Keratinocyte (primary cell): ENCODE results near the gene RASL10A. TPM values are rescaled to one million over a fixed set of nuclear protein-coding genes. Genes with fewer than 3 reads are reported as not detected.

Experiments
- DNase-seq: peaks from one replicate; pipeline ENCODE4 v3.0.0-alpha.2; 2011; ENCODE audit warnings: low read depth, missing footprints, low spot score
- FAIRE-seq: peaks from 2 replicates; lab custom pipeline; 2011; peaks lifted over from hg19 to GRCh38; lab: Jason Lieb, UNC
- H2AFZ ChIP-seq: 2 replicates; pipeline ENCODE4 v1.6.0; 2012; ENCODE audit warnings: low read length, control low read depth, inconsistent platforms; ENCODE audit not compliant: control insufficient read depth
- H3K27ac ChIP-seq: 2 replicates; pipeline ENCODE4 v1.5.1; 2011; ENCODE audit warnings: low read length; ENCODE audit not compliant: control insufficient read depth, insufficient read depth
- H3K27me3 ChIP-seq: 3 replicates; pipeline ENCODE4 v1.6.0; 2011; ENCODE audit warnings: low read length; ENCODE audit not compliant: control insufficient read depth, insufficient read depth; ENCODE audit errors: extremely low read depth
- H3K36me3 ChIP-seq, 2 experiments: 2 replicates in 1 of 2; 3 replicates in 1 of 2; pipeline ENCODE4 v1.5.1; 2011; ENCODE audit warnings: low read length in 2 of 2, mild to moderate bottlenecking in 1 of 2; ENCODE audit not compliant: control insufficient read depth in 2 of 2, insufficient read depth in 2 of 2; ENCODE audit errors: extremely low read depth in 1 of 2
- H3K4me1 ChIP-seq: 3 replicates; pipeline ENCODE4 v1.5.1; 2011; ENCODE audit warnings: low read length; ENCODE audit not compliant: control insufficient read depth, insufficient read depth; ENCODE audit errors: extremely low read depth
- H3K4me2 ChIP-seq: 3 replicates; pipeline ENCODE4 v1.6.0; 2011; ENCODE audit warnings: low read depth, low read length; ENCODE audit not compliant: control insufficient read depth, insufficient read depth; ENCODE audit errors: extremely low read depth
- H3K4me3 ChIP-seq, 3 experiments: fragments of 200-600 bp in 1 of 3; sonication (generic) in 1 of 3; 2 replicates in 2 of 3; 3 replicates in 1 of 3; pipeline ENCODE4 v1.5.1; 2011 to 2016; ENCODE audit warnings: low read length in 3 of 3, mild to moderate bottlenecking in 3 of 3, control low read depth in 2 of 3, inconsistent platforms in 1 of 3, low read depth in 1 of 3, mixed read lengths in 1 of 3, mixed run types in 1 of 3, moderate library complexity in 1 of 3; ENCODE audit not compliant: control insufficient read depth in 2 of 3, insufficient read depth in 2 of 3; ENCODE audit errors: extremely low read depth in 1 of 3
- H3K79me2 ChIP-seq: 2 replicates; pipeline ENCODE4 v1.6.0; 2012; ENCODE audit warnings: low read length; ENCODE audit not compliant: control insufficient read depth, insufficient read depth
- H3K9ac ChIP-seq: 3 replicates; pipeline ENCODE4 v1.6.0; 2011; ENCODE audit warnings: low read length; ENCODE audit not compliant: control insufficient read depth, insufficient read depth; ENCODE audit errors: extremely low read depth
- H3K9me1 ChIP-seq: 3 replicates; pipeline ENCODE4 v1.6.0; 2011; ENCODE audit warnings: low read length; ENCODE audit not compliant: control insufficient read depth, insufficient read depth; ENCODE audit errors: extremely low read depth
- H3K9me3 ChIP-seq: 2 replicates; pipeline ENCODE4 v1.5.1; 2012; ENCODE audit warnings: low read depth, low read length; ENCODE audit not compliant: control insufficient read depth
- H4K20me1 ChIP-seq: 3 replicates; pipeline ENCODE4 v1.6.0; 2011; ENCODE audit warnings: low read length; ENCODE audit not compliant: control insufficient read depth, insufficient read depth; ENCODE audit errors: extremely low read depth
- EZH2 ChIP-seq: IDR thresholded peaks from one replicate; pipeline ENCODE4 v1.6.1; 2012; ENCODE audit warnings: inconsistent platforms, mild to moderate bottlenecking, low read length, moderate library complexity
- dilution Hi-C: fragments of 300-500 bp; cut with MboI; formaldehyde crosslinking; loops from one replicate; pipeline ENCODE4 v1.7.0; 2020; ENCODE audit warnings: low sequenced_read_pairs; ENCODE audit not compliant: extremely low pct_ligation_motif_present
- polyA plus RNA-seq, 5 experiments: library from polyadenylated mRNA; depleted of rRNA in 3 of 5; stranded (reverse) in 3 of 5; stranded (forward) in 1 of 5; unstranded in 1 of 5; fragments of >200 nt; gene quantifications; 1 replicate in 1 of 5; 2 replicates in 3 of 5; 3 replicates in 1 of 5; pipeline versions ENCODE4 v1.2.1 to v1.2.3, GENCODE V29; 2011 to 2012; ENCODE audit warnings: missing spikeins in 2 of 5, low read depth in 1 of 5, low replicate concordance in 1 of 5
- TF ChIP-seq, protein P1 (sequence below), 3 experiments: IDR thresholded peaks in 1 of 3; conservative IDR thresholded peaks in 1 of 3; optimal IDR thresholded peaks in 1 of 3; 2 replicates in 2 of 3; 3 replicates in 1 of 3; pipeline versions ENCODE3 to v1.5.1; 2011; ENCODE audit warnings: low read length in 3 of 3, mild to moderate bottlenecking in 3 of 3, moderate library complexity in 2 of 3, control low read depth in 1 of 3, inconsistent platforms in 1 of 3; ENCODE audit not compliant: insufficient read depth in 2 of 3; ENCODE audit errors: extremely low read depth in 1 of 3

RASL10A gene
- polyA plus RNA-seq, 1 donor (not counting 4 experiments of a cell fraction or from before 2014, with no cell fraction given) = not detected

DNA sequence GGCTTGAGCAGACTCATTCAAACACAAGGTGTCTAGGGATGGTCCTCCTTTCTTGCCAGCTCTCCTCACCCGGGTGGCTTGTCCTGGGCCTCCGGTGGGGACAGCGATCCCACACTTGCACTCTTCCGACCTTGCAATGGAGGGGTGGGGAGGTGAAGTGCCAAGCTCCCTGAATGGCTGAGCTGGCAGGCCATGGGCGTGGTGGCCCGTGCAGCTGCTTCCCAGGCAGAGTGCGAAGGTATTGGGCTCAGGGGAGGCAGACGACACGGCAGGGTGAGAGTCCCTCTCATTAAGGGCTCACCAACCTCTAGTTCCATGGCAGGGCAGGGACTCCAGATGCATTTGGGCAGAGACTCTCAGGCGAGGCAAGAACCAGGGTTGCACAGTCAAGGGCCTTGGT lies 11.0 kb upstream of the RASL10A start:
- dilution Hi-C loops = no loop called here
- Histone ChIP-seq H2AFZ (no peak overlapping the region), H3K4me2 (no peak overlapping the region), H3K4me1 (no peaks in the 10 kb centered on the region), H3K4me3 (no peak overlapping the region), H4K20me1 (no peaks in the 10 kb centered on the region), H3K79me2 (no peaks in the 10 kb centered on the region), H3K36me3 (peaks cover 13 to 26% of the 10 kb centered on the region in 2 experiments), H3K9me1 (no peaks in the 10 kb centered on the region), H3K27me3 (no peaks in the 10 kb centered on the region), H3K9ac (no peak overlapping the region), H3K9me3 (no peaks in the 10 kb centered on the region), H3K27ac (no peak overlapping the region)
- FAIRE-seq (no peak), DNase-seq (no peak)
- no peak for TF ChIP-seq EZH2
- TF ChIP-seq, protein P1, sequence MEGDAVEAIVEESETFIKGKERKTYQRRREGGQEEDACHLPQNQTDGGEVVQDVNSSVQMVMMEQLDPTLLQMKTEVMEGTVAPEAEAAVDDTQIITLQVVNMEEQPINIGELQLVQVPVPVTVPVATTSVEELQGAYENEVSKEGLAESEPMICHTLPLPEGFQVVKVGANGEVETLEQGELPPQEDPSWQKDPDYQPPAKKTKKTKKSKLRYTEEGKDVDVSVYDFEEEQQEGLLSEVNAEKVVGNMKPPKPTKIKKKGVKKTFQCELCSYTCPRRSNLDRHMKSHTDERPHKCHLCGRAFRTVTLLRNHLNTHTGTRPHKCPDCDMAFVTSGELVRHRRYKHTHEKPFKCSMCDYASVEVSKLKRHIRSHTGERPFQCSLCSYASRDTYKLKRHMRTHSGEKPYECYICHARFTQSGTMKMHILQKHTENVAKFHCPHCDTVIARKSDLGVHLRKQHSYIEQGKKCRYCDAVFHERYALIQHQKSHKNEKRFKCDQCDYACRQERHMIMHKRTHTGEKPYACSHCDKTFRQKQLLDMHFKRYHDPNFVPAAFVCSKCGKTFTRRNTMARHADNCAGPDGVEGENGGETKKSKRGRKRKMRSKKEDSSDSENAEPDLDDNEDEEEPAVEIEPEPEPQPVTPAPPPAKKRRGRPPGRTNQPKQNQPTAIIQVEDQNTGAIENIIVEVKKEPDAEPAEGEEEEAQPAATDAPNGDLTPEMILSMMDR (optimal IDR thresholded peaks at IDR 0.05 in 1 of 3, IDR thresholded peaks at IDR 0.05 in 1 of 3, conservative IDR thresholded peaks at IDR 0.05 in 1 of 3; ENCODE audit: extremely low read depth in 1 of 3, insufficient read depth in 2 of 3, low read length in 3 of 3) = no peak

DNA sequence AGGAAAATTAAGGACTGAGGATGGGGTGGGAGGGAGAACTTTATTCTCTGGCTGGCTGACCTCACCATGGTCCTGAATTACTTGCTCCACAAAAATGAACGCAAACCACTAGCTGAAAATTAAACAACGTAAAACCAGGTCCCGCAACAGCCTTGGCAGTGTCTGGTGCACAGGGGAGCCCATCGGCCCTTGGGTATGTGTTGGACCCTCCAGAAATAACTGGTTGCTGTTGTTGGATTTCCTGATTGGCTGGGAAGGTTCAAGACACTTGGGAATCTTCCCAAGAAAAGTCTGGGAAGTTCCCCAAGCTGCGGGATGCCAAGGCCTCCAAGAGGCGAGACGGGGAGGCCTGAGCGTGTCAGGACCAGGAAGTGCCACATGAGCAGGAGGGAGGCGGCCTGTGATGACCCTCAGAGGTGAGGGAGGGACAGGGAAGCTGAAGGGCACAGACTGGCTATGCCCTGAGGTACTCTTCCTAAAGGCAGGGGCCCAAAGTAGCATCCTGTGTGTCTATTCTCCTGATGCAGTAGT lies 10.4 kb upstream of the RASL10A start:
- Histone ChIP-seq H3K9me3 (no peaks in the 10 kb centered on the region), H3K36me3 (peaks cover 11 to 23% of the 10 kb centered on the region in 2 experiments), H3K79me2 (no peaks in the 10 kb centered on the region), H2AFZ (no peak overlapping the region), H3K4me1 (no peaks in the 10 kb centered on the region), H3K9ac (no peak overlapping the region), H3K9me1 (no peaks in the 10 kb centered on the region), H3K27me3 (no peaks in the 10 kb centered on the region), H3K27ac (no peak overlapping the region), H3K4me2 (no peak overlapping the region), H4K20me1 (no peaks in the 10 kb centered on the region), H3K4me3 (no peak overlapping the region)
- dilution Hi-C loops = no loop called here
- FAIRE-seq = no peak
- no peak for DNase-seq
- TF ChIP-seq, protein P1 (optimal IDR thresholded peaks at IDR 0.05 in 1 of 3, IDR thresholded peaks at IDR 0.05 in 1 of 3, conservative IDR thresholded peaks at IDR 0.05 in 1 of 3; ENCODE audit: extremely low read depth in 1 of 3, insufficient read depth in 2 of 3, low read length in 3 of 3) = no peak
- no peak for TF ChIP-seq EZH2
